Measurements from ENCODE around the gene SMTN. TPM values are rescaled to one million over a fixed set of nuclear protein-coding genes. Genes with fewer than 3 reads are reported as not detected.

Gene SMTN
- total RNA-seq (100 to 1,000 TPM; 120 to 607 (median 406) TPM), polyA plus RNA-seq (100 to 1,000 TPM in 1 of 3 donors, 10 to 100 TPM in 2; 51.5 to 424 (median 78.5) TPM)
- long read RNA-seq, donor 1, partial matches to known transcripts: 34 of 39 reads
- long read RNA-seq, donor 1, other reads (novel, unspliced or antisense): 0 of 39 reads
- long read RNA-seq, donor 2, partial matches to known transcripts: 33 of 39 reads
- long read RNA-seq, donor 2, other reads (novel, unspliced or antisense): 0 of 39 reads
- long read RNA-seq, donor 3, partial matches to known transcripts: 11 of 14 reads
- long read RNA-seq, donor 3, other reads (novel, unspliced or antisense): 0 of 14 reads
- long read RNA-seq, donor 4: 0 reads
- long read RNA-seq, donor 5, transcript SMTN-214 (4 exons, 576 nt): major isoform, 5 of 53 reads
- long read RNA-seq, donor 5, partial matches to known transcripts: 44 of 53 reads
- long read RNA-seq, donor 5, other reads (novel, unspliced or antisense): 0 of 53 reads
- long read RNA-seq, donor 6, partial matches to known transcripts: 44 of 49 reads
- long read RNA-seq, donor 6, other reads (novel, unspliced or antisense): 0 of 49 reads
- long read RNA-seq, donor 7, transcript SMTN-214 (4 exons, 576 nt): major isoform, 7 of 145 reads
- long read RNA-seq, donor 7, transcript SMTN-215 (2 exons, 543 nt): minor isoform, 6 of 145 reads
- long read RNA-seq, donor 7, partial matches to known transcripts: 131 of 145 reads
- long read RNA-seq, donor 7, other reads (novel, unspliced or antisense): 0 of 145 reads
- long read RNA-seq, donor 8, partial matches to known transcripts: 24 of 27 reads
- long read RNA-seq, donor 8, other reads (novel, unspliced or antisense): 0 of 27 reads
- long read RNA-seq, donor 9, partial matches to known transcripts: 6 of 11 reads
- long read RNA-seq, donor 9, other reads (novel, unspliced or antisense): 0 of 11 reads
- long read RNA-seq, donor 10, partial matches to known transcripts: 6 of 11 reads
- long read RNA-seq, donor 10, other reads (novel, unspliced or antisense): 0 of 11 reads

DNA sequence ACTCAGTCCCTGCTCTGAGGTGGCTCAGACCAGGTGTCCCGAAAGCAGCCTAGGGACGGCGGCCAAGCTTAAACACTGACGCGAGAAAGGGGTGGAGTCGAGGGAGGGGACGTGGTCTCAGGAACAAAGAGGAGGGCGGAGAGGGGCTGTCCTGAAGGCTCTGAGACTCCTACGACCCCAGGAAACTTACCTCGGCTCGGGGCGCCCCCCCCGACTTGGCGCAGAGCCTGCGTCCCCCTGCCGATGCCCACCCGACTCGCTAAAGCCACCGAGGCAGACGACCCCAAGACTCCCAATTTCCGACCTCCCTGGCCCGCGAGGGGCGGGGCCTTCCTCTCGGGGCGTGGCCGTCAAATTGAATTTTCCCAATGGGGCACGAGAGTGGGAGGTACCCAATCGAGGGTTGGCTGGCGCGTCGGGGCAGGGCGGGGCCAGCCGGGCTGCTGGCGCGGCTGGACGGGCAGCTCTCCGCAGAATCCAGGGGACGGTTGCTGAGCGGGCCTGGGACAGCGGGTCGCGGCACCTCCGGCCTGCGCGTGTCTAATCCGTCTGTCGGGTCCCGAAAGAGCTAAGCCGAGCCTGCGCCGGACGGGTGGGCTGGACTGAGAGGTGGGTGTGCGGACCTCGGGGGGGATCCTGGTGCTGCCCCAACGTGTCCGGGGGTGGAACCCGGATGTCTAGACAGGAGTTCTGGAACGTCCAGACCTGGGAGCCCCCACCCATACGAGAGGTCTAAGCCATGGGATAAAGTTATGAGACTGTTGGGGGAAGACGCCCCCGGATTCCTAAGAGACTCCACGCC is at the start of gene SMTN:
SMTN (plus strand) TSS at position 471 of the 802 bp plus-strand sequence. CDS start 1,941 bp downstream, outside the sequence.
- peak; percentile 96 to 98 for DNase-seq
- H3K9me3 ChIP-seq: no peaks in the 10 kb centered on the region
- no peak for TF ChIP-seq EP300 (IDR thresholded peaks at IDR 0.05)
- TF ChIP-seq, protein P1, sequence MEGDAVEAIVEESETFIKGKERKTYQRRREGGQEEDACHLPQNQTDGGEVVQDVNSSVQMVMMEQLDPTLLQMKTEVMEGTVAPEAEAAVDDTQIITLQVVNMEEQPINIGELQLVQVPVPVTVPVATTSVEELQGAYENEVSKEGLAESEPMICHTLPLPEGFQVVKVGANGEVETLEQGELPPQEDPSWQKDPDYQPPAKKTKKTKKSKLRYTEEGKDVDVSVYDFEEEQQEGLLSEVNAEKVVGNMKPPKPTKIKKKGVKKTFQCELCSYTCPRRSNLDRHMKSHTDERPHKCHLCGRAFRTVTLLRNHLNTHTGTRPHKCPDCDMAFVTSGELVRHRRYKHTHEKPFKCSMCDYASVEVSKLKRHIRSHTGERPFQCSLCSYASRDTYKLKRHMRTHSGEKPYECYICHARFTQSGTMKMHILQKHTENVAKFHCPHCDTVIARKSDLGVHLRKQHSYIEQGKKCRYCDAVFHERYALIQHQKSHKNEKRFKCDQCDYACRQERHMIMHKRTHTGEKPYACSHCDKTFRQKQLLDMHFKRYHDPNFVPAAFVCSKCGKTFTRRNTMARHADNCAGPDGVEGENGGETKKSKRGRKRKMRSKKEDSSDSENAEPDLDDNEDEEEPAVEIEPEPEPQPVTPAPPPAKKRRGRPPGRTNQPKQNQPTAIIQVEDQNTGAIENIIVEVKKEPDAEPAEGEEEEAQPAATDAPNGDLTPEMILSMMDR (IDR thresholded peaks at IDR 0.05): no peak
- peak in 2 of 4 donors; percentile 94 to 95 for TF ChIP-seq POLR2A (IDR thresholded peaks at IDR 0.05)
- peak; percentile 99 for TF ChIP-seq POLR2AphosphoS5 (IDR thresholded peaks at IDR 0.05)
- 0 to 1% (median 0%) methylated on average over 20 to 63 of the region's 63 CpGs for WGBS, 5 donors
- intact Hi-C loops (cut with DNase I; ENCODE audit: low total_unique reads): no loop called here
- H3K4me3 ChIP-seq: peak within 1 kb of the TSS; percentile 53 to 77 (median 62)
- no peaks in the 10 kb centered on the region for H3K27me3 ChIP-seq
- peaks cover 37 to 70% (median 60%) of the 10 kb centered on the region in 4 donors for H3K4me1 ChIP-seq
- H3K27ac ChIP-seq: peak within 1 kb of the TSS; percentile 89 to 96 (median 95)
- H3K36me3 ChIP-seq: no peaks in the 10 kb centered on the region

DNA sequence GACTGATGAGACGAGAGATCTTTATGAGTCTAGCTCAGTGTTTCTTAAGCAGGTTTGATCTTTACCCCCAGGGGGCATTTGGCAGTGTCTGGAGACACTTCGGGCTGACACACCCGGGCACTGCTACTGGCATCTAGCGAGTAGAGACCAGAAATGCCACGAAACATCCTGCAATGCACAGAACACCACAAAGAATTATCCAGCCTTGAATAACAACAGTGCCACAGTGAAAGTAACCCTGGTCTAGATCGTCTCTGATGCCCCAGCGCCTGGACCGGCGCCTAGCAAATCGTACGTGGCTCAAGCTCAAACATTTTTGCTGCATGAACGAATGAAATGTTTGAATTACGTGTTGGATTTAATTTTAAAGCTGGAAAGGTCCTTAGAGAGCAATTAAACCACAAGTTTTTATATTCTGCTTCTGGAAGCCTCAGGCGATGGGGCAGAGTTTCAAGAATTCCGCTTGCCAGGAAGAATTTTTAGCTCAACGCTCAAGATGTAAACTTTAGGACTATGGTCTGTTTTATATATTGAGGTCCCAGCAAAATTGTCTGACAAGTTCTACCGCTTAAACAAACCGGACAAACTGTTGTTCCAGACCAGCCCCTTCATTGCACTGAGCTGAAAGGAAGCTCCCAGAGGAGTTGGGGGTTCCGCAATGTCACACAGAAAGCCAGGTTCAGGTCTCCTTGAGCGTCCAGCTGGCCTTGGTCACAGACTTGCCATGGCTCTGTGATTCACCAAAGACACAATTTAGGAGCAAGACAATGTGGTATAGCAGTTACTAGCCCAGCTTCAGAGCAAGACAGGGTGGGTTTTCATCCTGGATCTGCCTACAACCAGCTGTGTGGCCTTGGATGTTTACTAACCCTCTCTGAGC is 44.2 kb upstream of the SMTN start:
- H3K4me3 ChIP-seq: no peak overlapping the region
- TF ChIP-seq POLR2A (IDR thresholded peaks at IDR 0.05) (no peak), POLR2AphosphoS5 (IDR thresholded peaks at IDR 0.05) (peak in 2 of 3 donors; percentile 5 to 7), EP300 (IDR thresholded peaks at IDR 0.05) (no peak)
- TF ChIP-seq, protein P1 (IDR thresholded peaks at IDR 0.05): no peak
- peak overlapping the region; percentile 0 to 88 (median 77) for H3K27ac ChIP-seq
- H3K4me1 ChIP-seq: peaks cover 0 to 48% (median 15%) of the 10 kb centered on the region in 4 donors
- intact Hi-C loops (cut with DNase I; ENCODE audit: low total_unique reads): no loop called here
- H3K27me3 ChIP-seq: no peaks in the 10 kb centered on the region
- no peaks in the 10 kb centered on the region for H3K9me3 ChIP-seq
- peak in 1 of 2 donors; percentile 84 for DNase-seq
- H3K36me3 ChIP-seq: no peaks in the 10 kb centered on the region
- 45 to 64% (median 56%) methylated on average over 20 of the region's 20 CpGs for WGBS, 5 donors

DNA sequence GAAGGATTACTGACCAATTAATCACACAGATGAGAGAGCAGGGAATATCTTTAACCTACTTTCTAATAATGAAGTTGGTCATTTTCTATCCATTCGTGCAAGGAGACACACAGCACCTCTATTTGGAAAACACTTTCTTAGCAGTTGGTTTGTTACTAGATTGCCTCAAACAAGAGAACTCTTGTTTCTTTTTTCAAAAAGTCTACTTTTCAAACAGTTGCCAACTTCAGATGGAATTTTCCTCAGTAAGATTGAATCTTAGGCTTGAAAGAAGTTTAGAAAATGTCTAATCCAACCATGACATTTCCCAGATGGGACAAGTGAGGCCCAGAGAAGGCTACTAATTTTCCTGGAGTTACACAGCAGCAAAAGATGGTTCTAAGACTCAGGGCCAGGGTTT is 42.4 kb upstream of the SMTN start:
- Histone ChIP-seq H3K4me3 (no peak overlapping the region), H3K27ac (peak overlapping the region; percentile 32 to 88 (median 77)), H3K36me3 (no peaks in the 10 kb centered on the region), H3K27me3 (no peaks in the 10 kb centered on the region), H3K9me3 (no peaks in the 10 kb centered on the region), H3K4me1 (peaks cover 0 to 49% (median 15%) of the 10 kb centered on the region in 4 donors)
- 59 to 79% (median 68%) methylated on average over 1 of the region's 1 CpG for WGBS, 5 donors
- no peak for TF ChIP-seq POLR2A (IDR thresholded peaks at IDR 0.05)
- TF ChIP-seq, protein P1 (IDR thresholded peaks at IDR 0.05): no peak
- TF ChIP-seq POLR2AphosphoS5 (IDR thresholded peaks at IDR 0.05): no peak
- no peak for TF ChIP-seq EP300 (IDR thresholded peaks at IDR 0.05)
- no peak for DNase-seq
- intact Hi-C loops (cut with DNase I; ENCODE audit: low total_unique reads): no loop called here
